GM18907 (cell line): Measurements from ENCODE around the gene REM1.

Source experiments
- ATAC-seq: cut with Tn5 transposase; IDR thresholded peaks from one replicate; pipeline ENCODE4 v1.9.1; 2021; ENCODE audit warnings: mild to moderate bottlenecking, moderate library complexity; ENCODE audit not compliant: unreplicated experiment

The REM1 gene

GRCh38 chr20:31522731-31523130, 47.6 kb downstream of the REM1 start:
- no peak for ATAC-seq

GRCh38 chr20:31523361-31524283, 48.5 kb downstream of the REM1 start:
- no peak for ATAC-seq

DNA sequence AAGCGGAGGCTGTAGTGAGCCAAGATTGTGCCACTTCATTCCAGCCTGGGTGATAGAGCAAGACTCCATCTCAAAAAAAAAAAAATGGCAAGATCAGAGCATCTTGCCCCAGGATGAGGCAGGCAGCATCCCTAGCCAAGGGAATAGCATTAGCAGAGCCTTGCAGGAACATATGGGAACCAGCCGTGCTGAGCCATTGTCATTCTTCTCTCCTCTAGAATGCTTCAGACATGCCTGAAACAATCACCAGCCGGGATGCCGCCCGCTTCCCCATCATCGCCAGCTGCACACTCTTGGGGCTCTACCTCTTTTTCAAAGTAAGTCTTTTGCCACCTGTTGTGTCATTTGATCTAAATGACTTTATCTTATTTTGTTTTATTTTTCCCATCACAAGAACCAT, 52.2 kb downstream of the REM1 start:
- ATAC-seq, result no peak
